NCI-H1436 treated with DMSO at 0.1 percent for 48 hours (cell line): Measurements from ENCODE around the gene SERTAD3.
"Not testable (repeated sequence)": the region's sequence is repeated elsewhere in the genome, so short reads cannot be mapped to it uniquely, and the experiment has no call there.

Experiments used
- DNase-seq: peaks from one replicate; lab custom pipeline; 2025; lab: John Stamatoyannopoulos, UW

The SERTAD3 gene

DNA sequence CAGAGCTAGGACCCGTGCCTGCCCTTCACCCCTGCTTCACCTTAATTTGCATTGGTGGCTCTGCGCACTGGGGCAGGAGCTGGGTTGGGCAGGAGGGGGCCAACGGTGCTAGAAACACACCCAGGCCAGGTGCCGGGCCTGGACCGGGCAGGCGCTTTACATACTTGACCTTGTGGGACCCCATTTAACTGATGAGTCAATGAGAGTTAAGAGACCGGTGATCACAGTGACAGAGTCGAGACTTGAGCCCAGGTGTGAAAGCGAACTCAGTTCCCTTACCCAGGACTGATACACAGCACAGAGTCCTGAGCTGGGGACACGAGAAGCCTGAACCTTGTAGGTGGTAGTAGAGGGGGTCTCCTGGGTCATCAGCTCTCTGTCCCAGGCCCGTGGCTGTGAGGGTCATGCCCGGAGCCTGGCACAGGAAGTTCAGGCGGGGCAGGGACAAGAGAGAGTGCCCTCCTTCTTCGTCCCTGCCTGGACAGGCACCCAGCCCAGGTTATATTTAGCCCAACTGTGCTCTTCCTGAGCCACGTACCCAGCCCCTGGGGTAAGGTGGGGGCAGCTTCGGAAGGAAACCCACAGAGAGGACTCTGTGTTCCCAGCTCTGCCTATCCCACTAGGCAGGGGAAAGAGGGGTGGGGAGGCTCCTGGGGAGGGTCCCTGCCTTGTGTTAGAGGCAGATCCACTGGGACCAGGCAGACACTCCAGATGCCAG lies 32.9 kb downstream of the SERTAD3 start:
- no peak for DNase-seq

DNA sequence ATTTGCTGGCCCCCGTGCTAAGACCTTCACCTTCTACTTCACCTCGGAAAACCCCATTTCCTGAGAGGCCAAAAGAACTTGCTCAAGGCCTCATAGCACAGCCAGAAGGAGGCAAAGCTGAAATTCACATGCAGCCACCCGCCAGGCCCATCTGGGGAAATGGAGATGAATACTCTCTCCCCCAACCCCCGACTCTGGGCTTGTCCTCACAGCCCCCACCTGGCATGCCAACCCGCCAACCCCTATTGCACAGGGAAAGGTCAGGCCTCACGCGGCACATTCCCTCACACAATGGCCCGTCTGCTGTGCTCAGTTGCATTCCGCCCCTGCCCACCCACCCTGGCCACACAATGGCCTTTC lies 34.1 kb downstream of the SERTAD3 start:
- DNase-seq = no peak

DNA sequence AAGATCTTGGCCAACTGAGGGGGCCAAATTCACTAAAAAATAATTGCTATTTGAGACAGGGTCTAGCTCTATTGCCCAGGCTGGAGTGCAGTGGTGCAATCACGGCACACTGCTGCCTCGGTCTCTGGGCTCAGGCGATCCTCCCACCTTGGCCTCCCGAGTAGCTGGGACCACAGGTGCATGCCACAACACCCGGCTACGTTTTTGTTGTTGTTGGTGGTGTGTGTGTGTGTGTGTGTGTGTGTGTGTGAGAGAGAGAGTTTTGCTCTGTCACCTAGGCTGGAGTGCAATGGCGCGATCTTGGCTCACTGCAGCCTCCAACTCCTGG lies 35.6 kb downstream of the SERTAD3 start:
- DNase-seq = not testable (repeated sequence)

DNA sequence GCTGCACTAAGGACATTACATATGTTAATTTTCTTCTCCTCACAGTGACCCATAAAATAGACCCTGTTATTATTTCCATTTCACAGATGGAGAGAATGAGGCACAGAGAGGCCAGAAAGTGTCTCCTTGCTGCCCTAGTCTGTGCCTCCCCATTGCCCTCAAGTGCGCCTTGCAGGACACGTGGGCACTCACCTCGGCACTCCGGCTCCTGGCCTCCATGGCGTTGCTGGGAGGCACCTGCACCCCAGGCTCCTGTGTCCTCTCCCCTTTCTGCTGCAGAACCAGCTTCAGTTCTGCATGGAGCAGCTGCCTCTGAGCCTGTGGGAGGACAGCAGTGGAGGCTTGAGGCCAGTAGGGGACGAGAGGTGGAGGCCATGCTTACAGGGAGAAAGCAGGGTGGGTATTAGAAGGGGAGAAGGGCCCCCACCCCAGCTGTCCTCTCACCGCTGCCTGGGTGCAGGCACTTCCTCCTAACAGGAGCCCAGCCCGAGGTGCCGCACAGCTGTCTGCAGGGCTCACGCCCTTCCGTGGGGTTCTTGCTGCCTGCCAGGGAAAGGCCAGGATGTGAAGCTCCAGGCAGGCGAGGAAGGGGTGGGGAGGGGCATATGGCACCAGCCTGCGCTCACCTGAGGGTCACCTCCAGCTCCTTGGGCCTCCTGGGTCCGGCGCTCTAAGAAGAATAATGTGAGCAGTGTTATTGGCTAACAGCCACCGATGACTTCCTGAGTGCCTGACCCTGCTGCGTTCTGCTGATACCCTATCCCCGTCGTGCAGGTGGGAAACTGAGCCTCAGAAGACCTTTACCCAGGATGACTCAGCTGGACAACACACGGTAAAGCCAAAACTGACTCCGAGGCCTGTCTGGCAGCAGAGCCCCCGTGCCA lies 36.2 kb downstream of the SERTAD3 start:
- no peak for DNase-seq

DNA sequence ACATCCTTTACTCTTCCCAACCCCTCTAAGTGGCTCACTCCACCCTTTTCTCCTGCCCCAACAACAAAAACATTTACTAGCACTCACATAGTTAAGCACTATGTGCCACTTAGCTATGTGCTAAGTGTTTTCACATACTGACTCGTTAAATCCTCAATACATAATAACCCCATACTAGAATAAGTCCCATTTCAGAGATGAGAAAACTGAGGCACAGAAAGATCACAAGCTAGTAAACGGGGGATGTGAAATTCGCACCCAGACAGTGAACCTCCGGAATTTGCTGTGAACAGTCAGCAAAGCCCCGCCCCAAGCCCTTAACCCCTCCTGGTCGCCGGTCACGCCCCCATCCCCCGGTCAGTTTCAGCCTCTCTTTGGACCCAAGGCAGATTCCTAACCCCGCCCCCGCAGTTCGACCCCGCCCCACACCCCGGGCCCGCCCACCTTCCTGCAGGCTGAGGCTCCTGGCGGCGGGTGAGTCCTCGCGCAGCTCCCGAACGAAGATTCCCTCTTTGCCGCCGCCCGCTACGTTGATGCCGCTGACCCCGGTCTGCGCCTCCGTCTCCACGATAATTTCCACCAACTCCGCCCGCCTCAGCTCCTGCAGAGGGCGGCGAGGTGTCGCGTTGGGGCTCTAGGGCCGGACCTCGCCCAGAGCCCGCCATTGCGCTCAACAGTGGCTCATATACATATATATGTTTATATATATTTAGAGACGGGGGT lies 40.7 kb downstream of the SERTAD3 start:
- no peak for DNase-seq

DNA sequence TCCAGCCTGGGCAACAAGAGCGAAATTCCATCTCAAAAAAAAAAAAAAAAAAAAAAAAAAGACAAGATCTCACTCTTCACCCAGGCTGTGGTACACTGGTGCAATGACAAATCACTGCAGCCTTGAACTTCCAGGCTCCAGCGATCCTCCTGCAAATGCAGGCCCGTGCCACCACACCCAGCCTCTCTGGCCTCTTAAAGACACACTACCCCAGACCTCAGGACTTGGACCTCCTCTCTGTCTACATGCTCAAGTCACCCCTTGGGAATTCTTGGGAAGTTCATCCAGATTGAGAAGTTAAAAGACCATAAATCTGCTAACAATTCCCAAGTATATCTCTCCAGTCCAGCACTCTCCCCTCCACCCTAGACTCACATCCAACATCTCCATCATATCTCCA lies 43.6 kb downstream of the SERTAD3 start:
- DNase-seq = no peak

DNA sequence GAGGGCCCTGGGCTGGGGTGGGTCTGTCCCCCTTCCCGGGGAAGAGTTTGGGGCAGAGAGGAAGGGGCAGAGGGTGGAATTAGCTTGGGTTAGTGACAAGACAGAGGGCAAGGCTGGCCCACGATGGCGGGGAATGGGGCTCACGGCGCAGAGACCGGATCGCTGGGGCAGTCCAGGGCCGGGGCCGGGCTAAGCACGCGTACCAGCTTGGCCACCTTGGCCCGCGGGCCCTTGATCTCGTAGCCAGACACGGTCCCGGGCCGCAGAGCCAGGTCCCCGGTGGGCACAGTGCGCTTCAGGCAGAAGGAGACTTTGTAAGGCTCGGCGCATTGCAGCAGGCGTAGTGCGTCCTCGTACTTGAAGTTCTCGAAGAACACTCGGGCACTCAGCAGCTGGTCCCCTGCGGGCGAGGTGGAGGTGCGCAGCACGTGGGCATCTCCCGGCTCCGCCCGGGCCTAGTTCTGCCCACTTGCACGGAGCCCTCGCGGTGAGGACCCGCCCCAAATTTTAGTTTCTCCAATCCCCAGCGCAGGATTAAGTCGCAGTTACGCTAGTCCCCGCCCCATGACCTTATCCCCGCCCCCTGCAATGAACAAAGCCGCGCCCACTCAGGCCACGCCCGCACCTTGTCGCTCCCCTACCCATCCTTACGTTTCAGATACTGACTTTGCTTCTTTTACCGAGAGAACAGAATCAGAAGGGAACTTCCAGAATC lies 45.6 kb downstream of the SERTAD3 start:
- DNase-seq = no peak

DNA sequence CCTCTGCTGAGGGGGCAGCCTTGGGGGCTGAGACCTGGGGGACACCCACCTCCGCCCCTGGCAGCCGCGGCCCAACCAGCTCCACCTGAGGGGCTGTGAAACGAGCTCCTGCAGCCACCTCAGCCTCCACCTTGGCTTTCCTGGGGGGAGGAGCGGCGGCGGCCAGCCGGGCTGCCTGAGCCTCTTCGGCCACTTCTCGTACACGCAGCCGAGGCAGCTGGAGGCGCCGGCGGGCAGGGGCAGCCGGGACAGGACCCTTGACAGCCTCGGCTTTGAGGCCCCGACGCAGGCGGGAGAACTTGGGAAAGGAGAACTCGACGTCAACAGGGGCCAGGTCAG lies 46.6 kb downstream of the SERTAD3 start:
- no peak for DNase-seq

DNA sequence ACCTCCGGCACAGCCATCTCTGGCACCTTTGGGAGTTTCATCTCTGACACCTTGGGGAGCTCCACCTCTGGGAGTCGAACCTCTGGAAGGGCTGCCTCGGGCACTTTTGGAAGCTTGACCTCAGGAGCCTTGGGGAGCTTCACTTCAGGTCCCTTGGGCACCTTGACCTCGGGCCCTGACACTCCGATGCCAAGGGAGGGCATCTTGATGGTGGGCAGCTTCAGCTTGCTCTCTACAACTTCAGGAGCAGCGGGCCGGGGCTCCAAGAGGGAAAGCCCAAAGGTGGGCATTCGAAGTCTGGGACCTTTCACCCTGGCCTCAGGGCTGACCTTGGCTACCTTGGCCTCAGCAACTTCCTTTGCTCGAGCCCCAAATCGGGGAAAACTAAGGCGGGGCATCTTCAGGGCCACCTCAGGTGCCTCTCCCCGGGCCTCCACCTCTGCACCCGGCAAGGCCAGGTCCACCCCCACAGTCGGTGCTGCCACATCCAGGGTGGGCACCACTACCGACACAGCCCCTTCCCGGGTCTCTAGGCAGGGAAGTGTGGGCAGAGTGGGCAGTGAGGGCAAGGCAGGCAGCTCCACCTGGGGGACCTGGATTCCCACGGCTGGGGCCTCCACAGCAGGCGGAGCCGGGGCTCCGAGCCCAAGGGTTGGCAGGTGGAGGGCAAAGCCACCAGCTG lies 47.1 kb downstream of the SERTAD3 start:
- DNase-seq = no peak

DNA sequence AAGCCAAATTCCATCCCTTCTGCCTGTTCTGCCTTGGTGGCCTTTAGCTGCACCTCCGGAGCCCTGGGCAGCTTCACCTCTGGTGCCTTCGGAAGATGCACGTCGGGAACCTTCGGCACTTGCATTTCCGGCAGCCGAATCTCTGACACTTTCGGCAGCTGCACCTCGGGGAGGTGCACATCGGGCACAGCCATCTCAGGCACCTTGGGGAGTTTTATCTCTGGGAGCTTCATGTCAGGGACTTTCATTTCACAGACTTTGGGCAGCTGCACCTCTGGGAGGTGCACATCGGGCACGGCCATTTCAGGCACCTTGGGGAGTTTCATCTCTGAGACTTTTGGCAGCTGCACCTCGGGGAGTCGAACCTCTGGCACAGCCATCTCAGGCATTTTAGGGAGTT lies 48.2 kb downstream of the SERTAD3 start:
- no peak for DNase-seq

DNA sequence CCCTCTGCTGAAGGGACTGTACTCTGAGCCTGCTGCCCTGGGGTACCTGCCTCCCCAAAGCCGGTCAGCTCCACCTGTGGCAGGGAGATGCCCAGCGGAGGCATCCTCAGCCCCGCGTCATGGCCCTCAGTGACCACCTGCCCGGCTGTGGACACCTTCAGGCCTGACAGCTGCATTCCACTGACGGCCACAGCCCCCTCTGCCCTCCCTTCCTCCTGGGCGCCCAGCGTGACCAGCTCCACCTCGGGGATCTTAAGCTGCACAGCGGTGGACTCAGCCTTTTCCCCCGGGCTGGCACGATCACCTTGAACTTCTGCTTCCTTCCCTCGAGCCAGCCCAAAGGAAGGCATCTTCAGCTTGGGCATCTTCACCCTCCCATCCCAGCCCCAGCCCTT lies 49.3 kb downstream of the SERTAD3 start:
- no peak for DNase-seq

DNA sequence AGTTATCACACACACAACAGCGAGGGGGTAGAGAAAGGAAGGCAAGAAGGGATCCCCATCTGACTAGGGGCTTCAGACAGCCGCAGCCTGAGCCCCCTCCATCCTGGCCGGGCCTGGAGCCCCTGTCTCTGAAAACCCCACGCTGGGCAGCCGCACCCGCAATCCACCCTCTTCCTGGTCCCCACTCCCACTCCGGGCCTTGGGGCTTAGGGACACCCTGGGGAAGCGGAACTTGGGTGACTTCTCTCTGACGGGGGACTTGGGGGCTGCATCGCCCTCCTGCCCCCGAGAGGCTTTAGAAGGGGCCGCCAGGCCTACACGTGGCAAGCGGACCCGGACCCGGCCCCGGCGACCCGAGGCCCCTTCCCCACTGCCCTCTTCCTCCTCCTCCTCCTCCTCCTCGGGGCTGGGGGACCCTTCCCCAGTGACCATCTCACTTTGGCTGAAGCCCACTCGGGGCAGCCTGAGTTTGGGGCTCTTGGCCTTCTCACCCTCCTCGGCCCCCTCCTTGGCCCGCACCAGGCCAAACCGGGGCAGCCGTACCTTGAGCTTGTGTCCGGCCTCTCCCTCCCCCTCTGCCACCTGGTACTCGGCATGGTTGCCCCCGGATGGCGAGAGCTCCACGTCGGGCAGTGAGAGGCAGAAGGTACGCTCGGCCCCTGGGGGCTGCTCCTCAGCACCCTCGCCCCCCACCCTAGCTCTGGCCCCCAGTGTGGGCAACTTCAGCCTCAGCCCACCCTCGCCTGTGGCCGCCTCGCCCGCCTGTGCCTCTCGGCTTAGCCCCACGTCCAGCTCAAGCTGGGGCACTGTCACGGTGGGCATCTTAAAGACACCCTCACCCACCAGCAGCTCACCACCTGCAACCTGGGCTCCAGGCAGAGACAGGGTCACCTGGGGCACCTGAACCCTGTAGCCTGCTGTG lies 50.0 kb downstream of the SERTAD3 start:
- DNase-seq = no peak

DNA sequence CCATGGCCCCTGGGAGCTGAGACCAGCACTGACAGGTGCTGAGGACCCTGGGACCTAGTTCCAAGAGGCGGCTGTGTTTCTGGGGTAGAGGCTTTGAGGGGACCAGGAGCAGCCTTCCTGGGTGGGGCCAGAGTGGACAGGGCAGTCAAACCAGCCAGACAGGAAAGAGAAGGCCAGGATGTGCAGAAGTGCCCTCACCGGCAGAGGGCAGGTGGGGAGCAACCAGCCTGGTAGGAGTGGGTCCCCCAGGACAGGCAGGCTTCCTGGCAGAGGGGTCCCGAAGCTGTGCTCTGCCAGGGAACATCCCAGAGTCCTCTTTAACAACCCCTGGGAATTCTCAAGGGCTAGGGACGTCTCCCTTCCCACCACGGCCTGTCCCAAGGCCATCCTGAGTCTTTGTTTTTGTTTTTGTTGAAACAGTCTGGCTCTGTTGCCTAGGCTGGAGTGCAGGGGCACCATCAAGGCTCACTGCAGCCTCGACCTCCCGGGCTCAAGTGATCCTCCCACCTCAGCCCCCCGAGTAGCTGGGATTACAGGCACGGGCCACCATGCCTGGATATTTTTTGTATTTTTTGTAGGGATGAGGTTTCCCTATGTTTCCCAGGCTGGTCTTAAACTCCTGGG lies 51.1 kb downstream of the SERTAD3 start:
- DNase-seq = no peak

DNA sequence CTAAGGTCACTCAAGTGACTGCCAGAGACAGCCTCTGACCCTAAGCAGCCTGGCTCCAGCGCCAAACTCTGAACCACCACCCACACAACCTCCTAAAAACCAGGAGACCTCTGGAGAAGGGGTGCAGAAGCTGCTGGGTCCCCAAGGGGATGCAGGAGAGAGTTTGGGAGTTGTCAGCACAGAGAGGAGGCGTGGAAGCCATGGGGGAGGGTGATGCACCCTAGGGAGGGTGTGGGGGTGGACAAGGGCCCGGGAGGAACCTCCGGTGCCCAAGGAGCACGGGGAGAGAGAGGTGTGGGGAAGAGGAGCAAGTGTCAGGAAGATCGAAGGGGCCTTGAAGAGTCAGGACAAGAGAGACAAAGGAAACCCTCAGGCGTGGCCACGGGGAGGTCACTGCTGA lies 52.0 kb downstream of the SERTAD3 start:
- no peak for DNase-seq
